Measurements from ENCODE around the gene TRMT61A. TPM values are rescaled to one million over a fixed set of nuclear protein-coding genes. Genes with fewer than 3 reads are reported as not detected.

Gene TRMT61A
- total RNA-seq, 1 experiment from 2014 or later: 15.5 TPM

DNA sequence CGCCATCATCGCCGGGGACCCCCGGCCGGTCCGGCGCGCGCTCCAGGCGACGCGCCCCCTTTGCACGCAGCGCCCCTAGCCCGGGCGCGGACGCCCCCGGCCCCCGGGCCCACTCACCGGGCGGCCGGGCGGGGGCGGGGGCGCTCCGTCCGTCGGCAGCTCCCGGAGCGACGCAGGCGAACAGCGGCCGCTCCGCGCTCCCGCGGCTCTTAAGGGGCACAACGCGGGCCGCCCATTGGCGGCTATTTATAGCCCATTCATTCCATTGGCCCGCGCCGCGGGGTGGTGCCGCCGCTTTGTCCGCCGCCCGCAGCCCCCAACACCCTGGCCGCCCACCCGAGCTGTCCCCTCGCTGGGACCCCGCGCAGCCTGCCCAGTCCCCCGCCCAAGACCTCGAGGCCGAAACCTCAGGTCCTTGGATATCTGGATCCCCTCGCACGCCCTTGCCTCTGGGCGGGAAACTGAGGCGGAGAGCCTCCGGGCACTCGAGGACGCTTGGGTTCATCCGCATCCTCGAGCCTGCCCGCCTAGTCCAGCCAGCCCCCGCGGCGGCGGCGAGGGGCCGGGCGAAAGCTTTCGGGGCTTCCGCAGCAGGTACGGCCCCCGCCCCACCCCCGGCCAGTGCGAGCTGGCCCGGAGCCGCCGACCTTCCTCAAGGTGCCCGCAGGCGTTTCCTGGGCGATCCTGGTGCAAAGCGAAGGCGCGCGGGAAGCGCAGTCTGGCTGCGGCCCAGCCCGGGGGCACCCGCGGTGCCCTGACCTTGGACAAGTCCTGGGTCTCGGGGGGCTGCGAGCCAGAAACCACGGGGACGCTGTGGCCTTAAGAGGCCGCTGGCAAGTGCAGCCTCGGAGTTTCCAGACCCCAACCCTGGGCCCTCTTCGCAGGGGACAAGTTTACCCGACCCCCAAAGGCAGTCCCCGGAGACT, 6.1 kb upstream of the TRMT61A start, which contains the start of gene CKB (continued):
- TF ChIP-seq, protein P1, sequence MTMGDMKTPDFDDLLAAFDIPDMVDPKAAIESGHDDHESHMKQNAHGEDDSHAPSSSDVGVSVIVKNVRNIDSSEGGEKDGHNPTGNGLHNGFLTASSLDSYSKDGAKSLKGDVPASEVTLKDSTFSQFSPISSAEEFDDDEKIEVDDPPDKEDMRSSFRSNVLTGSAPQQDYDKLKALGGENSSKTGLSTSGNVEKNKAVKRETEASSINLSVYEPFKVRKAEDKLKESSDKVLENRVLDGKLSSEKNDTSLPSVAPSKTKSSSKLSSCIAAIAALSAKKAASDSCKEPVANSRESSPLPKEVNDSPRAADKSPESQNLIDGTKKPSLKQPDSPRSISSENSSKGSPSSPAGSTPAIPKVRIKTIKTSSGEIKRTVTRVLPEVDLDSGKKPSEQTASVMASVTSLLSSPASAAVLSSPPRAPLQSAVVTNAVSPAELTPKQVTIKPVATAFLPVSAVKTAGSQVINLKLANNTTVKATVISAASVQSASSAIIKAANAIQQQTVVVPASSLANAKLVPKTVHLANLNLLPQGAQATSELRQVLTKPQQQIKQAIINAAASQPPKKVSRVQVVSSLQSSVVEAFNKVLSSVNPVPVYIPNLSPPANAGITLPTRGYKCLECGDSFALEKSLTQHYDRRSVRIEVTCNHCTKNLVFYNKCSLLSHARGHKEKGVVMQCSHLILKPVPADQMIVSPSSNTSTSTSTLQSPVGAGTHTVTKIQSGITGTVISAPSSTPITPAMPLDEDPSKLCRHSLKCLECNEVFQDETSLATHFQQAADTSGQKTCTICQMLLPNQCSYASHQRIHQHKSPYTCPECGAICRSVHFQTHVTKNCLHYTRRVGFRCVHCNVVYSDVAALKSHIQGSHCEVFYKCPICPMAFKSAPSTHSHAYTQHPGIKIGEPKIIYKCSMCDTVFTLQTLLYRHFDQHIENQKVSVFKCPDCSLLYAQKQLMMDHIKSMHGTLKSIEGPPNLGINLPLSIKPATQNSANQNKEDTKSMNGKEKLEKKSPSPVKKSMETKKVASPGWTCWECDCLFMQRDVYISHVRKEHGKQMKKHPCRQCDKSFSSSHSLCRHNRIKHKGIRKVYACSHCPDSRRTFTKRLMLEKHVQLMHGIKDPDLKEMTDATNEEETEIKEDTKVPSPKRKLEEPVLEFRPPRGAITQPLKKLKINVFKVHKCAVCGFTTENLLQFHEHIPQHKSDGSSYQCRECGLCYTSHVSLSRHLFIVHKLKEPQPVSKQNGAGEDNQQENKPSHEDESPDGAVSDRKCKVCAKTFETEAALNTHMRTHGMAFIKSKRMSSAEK (CRISPR knock-in tag; IDR thresholded peaks at IDR 0.05; ENCODE audit: borderline replicate concordance): no peak
- TF ChIP-seq TP53 (CRISPR knock-in tag; IDR thresholded peaks at IDR 0.05): 0 out of 2 replicates have a peak, but pooled peaks have one; percentile 8
- TF ChIP-seq, protein P2, sequence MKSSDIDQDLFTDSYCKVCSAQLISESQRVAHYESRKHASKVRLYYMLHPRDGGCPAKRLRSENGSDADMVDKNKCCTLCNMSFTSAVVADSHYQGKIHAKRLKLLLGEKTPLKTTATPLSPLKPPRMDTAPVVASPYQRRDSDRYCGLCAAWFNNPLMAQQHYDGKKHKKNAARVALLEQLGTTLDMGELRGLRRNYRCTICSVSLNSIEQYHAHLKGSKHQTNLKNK (CRISPR knock-in tag; IDR thresholded peaks at IDR 0.05): 0 out of 2 replicates have a peak, but pooled peaks have one; percentile 67
- TF ChIP-seq ATF6 (CRISPR knock-in tag; IDR thresholded peaks at IDR 0.05): no peak
- TF ChIP-seq, protein P3, sequence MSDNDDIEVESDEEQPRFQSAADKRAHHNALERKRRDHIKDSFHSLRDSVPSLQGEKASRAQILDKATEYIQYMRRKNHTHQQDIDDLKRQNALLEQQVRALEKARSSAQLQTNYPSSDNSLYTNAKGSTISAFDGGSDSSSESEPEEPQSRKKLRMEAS (CRISPR knock-in tag; IDR thresholded peaks at IDR 0.05): peak; percentile 45
- TF ChIP-seq ZNF121 (CRISPR knock-in tag; IDR thresholded peaks at IDR 0.05): no peak
- peak; percentile 77 for TF ChIP-seq E2F5 (CRISPR knock-in tag; IDR thresholded peaks at IDR 0.05)
- TF ChIP-seq, protein P4, sequence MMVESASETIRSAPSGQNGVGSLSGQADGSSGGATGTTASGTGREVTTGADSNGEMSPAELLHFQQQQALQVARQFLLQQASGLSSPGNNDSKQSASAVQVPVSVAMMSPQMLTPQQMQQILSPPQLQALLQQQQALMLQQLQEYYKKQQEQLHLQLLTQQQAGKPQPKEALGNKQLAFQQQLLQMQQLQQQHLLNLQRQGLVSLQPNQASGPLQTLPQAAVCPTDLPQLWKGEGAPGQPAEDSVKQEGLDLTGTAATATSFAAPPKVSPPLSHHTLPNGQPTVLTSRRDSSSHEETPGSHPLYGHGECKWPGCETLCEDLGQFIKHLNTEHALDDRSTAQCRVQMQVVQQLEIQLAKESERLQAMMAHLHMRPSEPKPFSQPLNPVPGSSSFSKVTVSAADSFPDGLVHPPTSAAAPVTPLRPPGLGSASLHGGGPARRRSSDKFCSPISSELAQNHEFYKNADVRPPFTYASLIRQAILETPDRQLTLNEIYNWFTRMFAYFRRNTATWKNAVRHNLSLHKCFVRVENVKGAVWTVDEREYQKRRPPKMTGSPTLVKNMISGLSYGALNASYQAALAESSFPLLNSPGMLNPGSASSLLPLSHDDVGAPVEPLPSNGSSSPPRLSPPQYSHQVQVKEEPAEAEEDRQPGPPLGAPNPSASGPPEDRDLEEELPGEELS (CRISPR knock-in tag; IDR thresholded peaks at IDR 0.05): 0 out of 2 replicates have a peak, but pooled peaks have one; percentile 50
- no peak for TF ChIP-seq PREB (CRISPR knock-in tag; IDR thresholded peaks at IDR 0.05; ENCODE audit: borderline replicate concordance)
- no peak for TF ChIP-seq RORB (CRISPR knock-in tag; IDR thresholded peaks at IDR 0.05)

- no peaks in the 10 kb centered on the region for H3K9me3 Mint-ChIP-seq
- ChIA-PET POLR2A (interaction anchor here (0.7 to 8.3 kb wide), 3 partner anchors 16 to 192 kb away, joined by 3 to 65 read pairs (median 3); partner anchors contain the start of gene ZFYVE21), CTCF (interaction anchor here (3.4 to 12.2 kb wide), 2 partner anchors 20 to 419 kb away, joined by 11 to 455 read pairs; no protein-coding TSS in a partner anchor)
- no peak for ATAC-seq
- H3K4me3 Mint-ChIP-seq: peak overlapping the region; percentile 62
- H3K27me3 Mint-ChIP-seq (ENCODE audit: low read depth): peaks cover 27% of the 10 kb centered on the region
- no peak overlapping the region for H3K27ac Mint-ChIP-seq
- DNase-seq (ENCODE audit: low spot score): peak; percentile 31
- peaks cover 23% of the 10 kb centered on the region for H3K4me1 Mint-ChIP-seq
- peaks cover 12% of the 10 kb centered on the region for H3K36me3 Mint-ChIP-seq
- no peak for TF ChIP-seq OVOL2 (CRISPR knock-in tag; IDR thresholded peaks at IDR 0.05; ENCODE audit: borderline replicate concordance)
- TF ChIP-seq TEAD4 (CRISPR knock-in tag; IDR thresholded peaks at IDR 0.05): no peak
- TF ChIP-seq ZNF423 (CRISPR knock-in tag; IDR thresholded peaks at IDR 0.05): no peak
- TF ChIP-seq, protein P3 (CRISPR knock-in tag; IDR thresholded peaks at IDR 0.05): no peak
- TF ChIP-seq ZNF416 (CRISPR knock-in tag; IDR thresholded peaks at IDR 0.05): no peak
- TF ChIP-seq ESRRA (CRISPR knock-in tag; IDR thresholded peaks at IDR 0.05; ENCODE audit: borderline replicate concordance): no peak
- no peak for TF ChIP-seq SMAD4 (CRISPR knock-in tag; IDR thresholded peaks at IDR 0.05)
Measured at GRCh38 chr14:103523575-103523954, 5.4 kb upstream of the TRMT61A start.
